ENCODE results near the gene HPSE2.
"Not testable (repeated sequence)": the region's sequence is repeated elsewhere in the genome, so short reads cannot be mapped to it uniquely, and the experiment has no call there.

HPSE2 gene

GRCh38 chr10:98916526-98917125 lies 319.0 kb downstream of the HPSE2 start:
- DNase-seq: no peak

GRCh38 chr10:98915911-98916310 lies 319.7 kb downstream of the HPSE2 start:
- DNase-seq: no peak

- DNase-seq: no peak
Observed at GRCh38 chr10:98910546-98910945, 325.1 kb downstream of the HPSE2 start.

DNA sequence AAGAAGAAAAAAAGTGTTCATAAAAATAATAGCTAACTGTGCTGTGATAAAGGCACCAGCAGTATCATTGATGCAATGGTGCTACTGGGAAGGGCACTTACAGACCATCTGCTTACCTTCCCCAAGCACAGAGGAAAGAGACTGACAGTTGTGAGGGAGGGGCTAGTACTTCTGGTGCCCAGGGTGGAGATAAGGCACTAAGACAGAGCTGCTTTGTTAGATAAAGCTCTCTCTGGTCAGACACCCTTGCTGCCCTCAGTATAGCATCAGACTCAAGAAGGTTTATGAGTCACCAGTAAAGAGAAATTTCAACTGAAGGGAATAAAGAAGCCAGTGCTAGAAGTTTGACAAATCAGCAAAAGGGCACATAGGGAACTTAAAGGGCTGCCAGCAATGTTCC lies 325.6 kb downstream of the HPSE2 start:
- DNase-seq: no peak

DNA sequence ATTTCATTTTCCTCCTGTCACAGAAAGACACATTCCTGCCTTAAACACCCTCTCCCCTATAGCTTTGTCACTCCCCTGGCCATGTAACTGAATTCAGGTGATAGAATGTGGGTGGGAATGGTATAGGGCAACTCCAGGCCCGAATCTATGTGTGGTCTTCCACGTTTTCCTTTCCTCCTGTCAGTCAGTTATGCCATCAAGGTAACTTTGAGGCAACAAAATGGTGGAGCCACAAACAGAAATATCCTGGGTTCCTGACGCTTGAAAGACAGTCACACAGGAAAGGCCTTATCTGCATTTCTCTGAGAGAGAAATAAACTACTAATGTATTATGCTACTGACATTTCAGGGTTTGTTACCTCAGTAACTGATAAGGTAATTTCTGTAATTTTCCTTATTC lies 326.8 kb downstream of the HPSE2 start:
- DNase-seq: no peak

- DNase-seq: not testable (repeated sequence)
Observed at GRCh38 chr10:98908247-98908646, 327.4 kb downstream of the HPSE2 start.

- DNase-seq: no peak
Observed at GRCh38 chr10:98901441-98902110, 334.1 kb downstream of the HPSE2 start.

DNA sequence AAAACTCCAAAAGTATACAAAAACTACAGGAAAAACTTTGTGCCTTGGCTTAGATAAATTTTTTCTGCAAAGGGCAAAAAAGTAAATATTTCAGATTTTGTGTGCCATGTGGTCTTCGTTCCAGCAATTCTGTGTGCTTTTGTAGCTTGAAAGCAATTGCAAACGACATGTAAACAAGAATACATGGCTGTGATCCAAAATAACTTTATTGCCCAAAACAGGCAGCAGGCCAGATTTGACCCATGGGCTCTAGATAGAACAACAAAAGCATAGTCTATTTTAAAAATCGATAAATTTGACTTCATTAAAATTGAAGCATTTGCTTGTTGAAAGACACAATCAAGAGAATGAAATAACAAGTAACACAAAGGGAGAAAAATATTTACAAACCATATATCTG lies 336.6 kb downstream of the HPSE2 start:
- DNase-seq: no peak

DNA sequence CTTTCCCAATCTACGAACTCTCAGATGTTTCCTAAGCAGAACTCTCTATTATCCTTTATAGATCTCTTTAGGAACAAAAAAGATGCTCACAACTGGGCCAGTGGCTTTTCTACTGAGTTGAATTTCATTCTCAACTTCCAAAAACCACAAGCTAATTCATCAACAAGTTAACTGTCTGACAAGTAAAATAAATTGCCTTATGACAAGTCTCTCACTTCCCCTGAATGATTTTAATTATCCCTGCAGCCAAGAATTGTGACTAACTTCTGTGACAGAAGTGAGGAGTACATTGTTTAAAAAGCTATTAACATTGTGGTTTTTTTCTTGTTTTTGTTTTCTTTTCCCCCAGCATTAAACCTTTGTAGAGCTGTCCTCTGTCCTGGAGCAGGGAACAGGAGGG lies 343.1 kb downstream of the HPSE2 start:
- no peak for DNase-seq

- DNase-seq: no peak
Observed at GRCh38 chr10:98886686-98887085, 349.0 kb downstream of the HPSE2 start.

- DNase-seq: no peak
Observed at GRCh38 chr10:98885378-98885777, 350.3 kb downstream of the HPSE2 start.

DNA sequence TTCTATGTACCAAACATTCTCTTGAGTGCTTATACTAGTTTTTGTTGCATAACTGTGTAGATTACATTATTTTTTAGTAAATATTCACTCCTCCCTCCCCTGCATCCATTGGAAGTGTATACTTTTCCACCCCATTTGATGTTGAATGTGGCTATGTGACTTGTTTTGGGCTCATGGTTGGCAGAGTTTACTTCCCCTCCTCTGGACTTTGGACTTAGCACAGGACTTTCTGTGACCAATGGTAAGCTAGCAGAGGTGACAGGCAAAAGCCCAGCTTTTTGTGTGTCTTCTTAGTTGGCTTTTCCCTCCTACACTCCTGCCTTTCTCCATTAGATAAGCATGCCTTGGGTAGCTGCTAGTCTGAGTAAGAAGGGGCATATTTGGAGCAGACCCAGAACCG lies 353.9 kb downstream of the HPSE2 start:
- DNase-seq: no peak

DNA sequence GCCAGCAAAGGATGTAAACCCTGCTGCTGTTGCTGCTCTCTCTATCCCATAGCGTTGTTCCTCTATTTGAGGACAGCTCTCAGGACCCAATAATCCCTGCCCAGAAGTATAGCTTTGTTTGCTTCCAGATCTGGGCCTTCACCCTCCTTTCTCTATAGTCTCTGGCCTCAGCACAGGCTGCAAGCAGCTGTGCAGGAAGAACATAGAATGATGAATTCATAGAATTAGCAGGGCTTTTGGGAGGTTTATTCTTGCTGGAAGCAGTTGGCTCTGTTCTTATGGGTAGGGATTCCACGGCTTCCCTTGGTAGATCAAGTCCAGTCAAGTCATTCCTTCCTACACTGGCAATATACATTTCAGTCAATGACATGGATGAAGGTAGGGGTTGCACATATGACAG lies 354.7 kb downstream of the HPSE2 start:
- DNase-seq: no peak

GRCh38 chr10:98878921-98879320 lies 356.7 kb downstream of the HPSE2 start:
- no peak for DNase-seq

GRCh38 chr10:98878418-98878817 lies 357.2 kb downstream of the HPSE2 start:
- DNase-seq: no peak

GRCh38 chr10:98861962-98862361 lies 373.7 kb downstream of the HPSE2 start:
- no peak for DNase-seq

DNA sequence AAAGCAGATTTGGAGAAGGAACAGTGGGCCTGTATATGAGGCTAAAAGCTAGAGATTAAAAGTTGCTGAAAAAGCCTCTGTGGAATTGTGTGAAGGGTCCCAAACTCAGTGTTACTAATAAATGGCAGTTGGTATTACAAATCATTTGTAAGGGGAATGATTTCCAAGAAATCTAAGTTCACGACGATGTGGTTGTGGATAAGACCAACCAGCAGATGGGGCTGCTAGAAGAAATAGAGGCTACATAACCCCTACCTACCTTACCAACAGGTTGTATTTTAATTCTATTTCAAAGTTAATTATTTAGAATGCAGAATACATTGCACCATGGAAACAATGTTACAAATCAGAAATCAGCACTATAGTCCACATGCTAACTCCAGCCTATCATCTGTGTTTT lies 377.1 kb downstream of the HPSE2 start:
- DNase-seq: no peak

GRCh38 chr10:98855403-98856189 lies 380.1 kb downstream of the HPSE2 start:
- no peak for DNase-seq

- DNase-seq: no peak
Observed at GRCh38 chr10:98852686-98853085, 383.0 kb downstream of the HPSE2 start.

- no peak for DNase-seq
Observed at GRCh38 chr10:98848361-98848760, 387.3 kb downstream of the HPSE2 start.

DNA sequence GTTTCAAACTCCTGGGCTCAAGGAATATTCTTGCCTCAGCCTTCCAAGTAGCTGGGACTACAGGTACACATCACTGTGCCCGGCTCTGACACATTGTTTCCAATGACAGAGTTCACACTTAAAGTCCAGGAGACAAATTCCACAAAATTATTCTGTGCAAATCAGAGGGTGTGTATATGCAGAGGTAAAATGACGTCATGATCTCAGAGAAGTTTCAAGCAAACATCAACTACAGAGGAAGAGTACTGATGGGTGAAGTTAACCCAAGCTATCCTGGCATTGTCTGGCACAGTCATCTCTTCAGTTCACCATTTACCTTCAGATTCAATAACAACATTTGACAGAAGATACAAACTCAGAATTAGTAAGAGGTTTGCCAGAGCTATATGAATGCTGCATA lies 388.9 kb downstream of the HPSE2 start:
- DNase-seq: no peak

- no peak for DNase-seq
Observed at GRCh38 chr10:98833542-98833941, 402.1 kb downstream of the HPSE2 start.

DNA sequence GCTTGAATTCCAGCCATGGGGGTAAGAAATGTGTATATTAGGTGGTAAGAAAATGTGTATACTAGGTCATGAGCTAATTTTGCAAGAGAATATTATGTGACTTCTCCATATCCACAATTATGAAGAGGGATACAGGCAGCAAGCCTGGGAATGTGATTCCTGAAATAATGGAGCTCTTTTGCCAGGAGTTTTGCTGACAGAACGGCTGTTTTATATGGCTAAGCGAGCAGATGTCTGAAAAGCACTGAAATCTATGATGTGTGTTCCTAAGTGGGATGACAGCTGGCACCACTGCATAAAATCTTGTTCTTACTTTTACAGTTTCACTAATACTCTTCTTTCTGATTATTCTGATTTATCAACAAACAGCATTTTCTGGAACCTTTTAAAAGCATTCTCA lies 402.9 kb downstream of the HPSE2 start:
- no peak for DNase-seq

DNA sequence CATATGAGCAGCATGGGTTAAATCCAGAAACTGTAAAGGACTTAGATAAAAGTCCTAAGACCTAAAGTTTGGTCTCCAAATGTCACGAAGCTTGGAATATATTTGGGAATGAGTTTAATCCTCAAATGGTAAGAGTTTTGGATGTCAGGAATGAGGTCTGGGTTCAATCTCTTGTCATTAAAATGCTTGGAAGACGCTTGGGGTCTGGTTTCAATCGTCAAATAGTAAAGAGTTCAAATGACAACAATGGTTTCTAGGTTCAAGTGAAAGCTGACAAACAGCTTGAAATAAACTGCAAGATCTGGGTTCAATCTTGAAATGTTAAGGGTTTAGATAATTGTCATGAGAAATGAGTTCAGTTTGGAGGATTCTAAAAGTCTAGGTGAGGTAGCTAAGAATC lies 403.5 kb downstream of the HPSE2 start:
- no peak for DNase-seq

Measured in activated effector memory CD4-positive, alpha-beta T cell treated with anti-CD3 and anti-CD28 coated beads, Interleukin-2, amount 50 U/mL, for 16 hours (primary cell).